Brain microvascular endothelial cell (primary cell): Measurements from ENCODE around the gene RABL3.

ENCODE experiments used
- DNase-seq: peaks from one replicate; pipeline ENCODE4 v3.0.0-alpha.2; 2020
- H3K27ac ChIP-seq: fragments of 250-450 bp; sonication (Bioruptor Pico); 2 replicates; pipeline ENCODE4 v1.5.1; 2020; ENCODE audit warnings: mild to moderate bottlenecking, moderate library complexity
- H3K27me3 ChIP-seq: fragments of 250-450 bp; sonication (Bioruptor Pico); replicated peaks from 2 replicates; pipeline ENCODE4 v1.5.1; 2020; ENCODE audit warnings: mild to moderate bottlenecking
- H3K36me3 ChIP-seq: fragments of 250-450 bp; sonication (Bioruptor Pico); replicated peaks from 2 replicates; pipeline ENCODE4 v1.5.1; 2020; ENCODE audit warnings: mild to moderate bottlenecking
- H3K4me3 ChIP-seq: 2 replicates; pipeline ENCODE4 v1.5.1; 2011; ENCODE audit warnings: low read depth, mild to moderate bottlenecking, control low read depth, low read length, moderate library complexity
- CTCF ChIP-seq: IDR thresholded peaks from 2 replicates; pipeline ENCODE4 v1.5.1; 2011; ENCODE audit warnings: low read depth, mild to moderate bottlenecking, moderate library complexity, low read length, control low read depth, inconsistent platforms; ENCODE audit errors: missing control alignments
- in situ Hi-C: cut with HindIII; loops from 2 replicates; pipeline ENCODE4 v1.10.0; 2017; ENCODE audit warnings: low sequenced_read_pairs, low pct_ligation_motif_present

The RABL3 gene

DNA sequence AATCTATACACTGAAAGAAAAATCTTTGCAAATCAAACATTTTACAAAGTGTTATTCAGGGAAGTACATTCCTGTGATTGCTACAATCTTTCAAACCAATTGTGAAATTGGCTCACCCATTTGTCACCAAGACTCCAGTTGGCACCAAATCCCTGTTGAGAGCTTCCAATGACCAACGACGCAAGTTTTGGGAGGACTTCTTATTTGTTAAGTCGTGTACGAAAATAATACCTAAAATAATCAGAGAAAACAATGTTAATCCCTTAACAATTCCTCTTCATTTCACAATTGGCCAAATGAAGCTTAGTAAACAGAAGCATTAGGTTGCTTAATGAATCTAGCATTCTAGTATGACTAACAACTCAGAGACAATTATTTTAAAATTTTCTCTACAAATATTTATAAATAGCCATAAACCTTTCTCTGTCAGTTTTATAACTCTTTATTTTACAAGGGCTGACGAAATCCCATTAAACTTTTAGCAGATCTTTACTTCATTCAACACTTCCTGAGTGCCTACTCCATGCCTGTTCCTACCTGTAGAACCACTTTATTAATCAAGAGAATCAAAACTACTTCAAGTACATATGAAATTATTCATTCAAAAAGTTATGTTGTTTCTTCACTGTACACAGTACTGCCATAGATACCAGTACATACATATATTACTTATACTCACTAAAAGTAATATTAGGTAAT, 36.3 kb downstream of the RABL3 start:
- in situ Hi-C loops: no loop called here

GRCh38 chr3:120699333-120699732, 43.0 kb downstream of the RABL3 start:
- TF ChIP-seq CTCF: no peak
- in situ Hi-C loops: no loop called here

More for the DNA sequence above, 36.3 kb downstream of the RABL3 start:
- no peak for TF ChIP-seq CTCF
- H3K27ac ChIP-seq: no peak overlapping the region
- no peak overlapping the region for H3K4me3 ChIP-seq
- DNase-seq: no peak
- H3K36me3 ChIP-seq: no peaks in the 10 kb centered on the region
- no peaks in the 10 kb centered on the region for H3K27me3 ChIP-seq

GRCh38 chr3:120693439-120694171, 48.7 kb downstream of the RABL3 start:
- in situ Hi-C loops: no loop called here
- no peaks in the 10 kb centered on the region for H3K27me3 ChIP-seq
- peak overlapping the region; percentile 29 for H3K27ac ChIP-seq
- TF ChIP-seq CTCF: no peak
- no peaks in the 10 kb centered on the region for H3K36me3 ChIP-seq
- DNase-seq: no peak
- no peak overlapping the region for H3K4me3 ChIP-seq

More at GRCh38 chr3:120699333-120699732, 43.0 kb downstream of the RABL3 start:
- H3K27me3 ChIP-seq: no peaks in the 10 kb centered on the region
- no peaks in the 10 kb centered on the region for H3K36me3 ChIP-seq
- no peak overlapping the region for H3K27ac ChIP-seq
- H3K4me3 ChIP-seq: no peak overlapping the region
- no peak for DNase-seq

GRCh38 chr3:120689395-120689794, 52.9 kb downstream of the RABL3 start:
- DNase-seq: no peak
- Histone ChIP-seq H3K36me3 (no peaks in the 10 kb centered on the region), H3K27ac (no peak overlapping the region), H3K4me3 (no peak overlapping the region), H3K27me3 (no peaks in the 10 kb centered on the region)
- in situ Hi-C loops: no loop called here
- no peak for TF ChIP-seq CTCF

- no peaks in the 10 kb centered on the region for H3K36me3 ChIP-seq
- DNase-seq: peak; percentile 17
- in situ Hi-C loops: no loop called here
- no peak overlapping the region for H3K4me3 ChIP-seq
- TF ChIP-seq CTCF: no peak
- no peaks in the 10 kb centered on the region for H3K27me3 ChIP-seq
- H3K27ac ChIP-seq: peak overlapping the region; percentile 35
Observed at GRCh38 chr3:120688121-120688520, 54.2 kb downstream of the RABL3 start.
